GM23338 (cell line): Measurements from ENCODE around the gene KAZN. TPM values are rescaled to one million over a fixed set of nuclear protein-coding genes. Genes with fewer than 3 reads are reported as not detected.

Experiments used
- ATAC-seq: fragments of 200-7000 bp; cut with Tn5 transposase; 3 replicates; pipeline ENCODE4 v1.9.1; 2020
- DNase-seq: peaks from one replicate; pipeline ENCODE4 v3.0.0-alpha.2; 2015; ENCODE audit warnings: low spot score
- H2AFZ ChIP-seq: fragments of 200-600 bp; sonication (generic); 2 replicates; pipeline ENCODE4 v1.8.0; 2016; ENCODE audit warnings: antibody characterized with exemption, mild to moderate bottlenecking, moderate library complexity
- H3F3A ChIP-seq: fragments of 200-600 bp; sonication (generic); replicated peaks from 2 replicates; pipeline ENCODE4 v1.8.0; 2017; ENCODE audit warnings: antibody characterized with exemption, mixed run types, low read depth
- H3K27ac ChIP-seq: fragments of 200-600 bp; sonication (generic); 2 replicates; pipeline ENCODE4 v1.6.1; 2016; ENCODE audit warnings: low read depth
- H3K27me3 ChIP-seq: fragments of 200-600 bp; sonication (generic); 2 replicates; pipeline ENCODE4 v1.8.0; 2016; ENCODE audit warnings: mild to moderate bottlenecking, mixed run types, moderate library complexity; ENCODE audit not compliant: insufficient read depth
- H3K36me3 ChIP-seq: fragments of 200-600 bp; sonication (generic); 2 replicates; pipeline ENCODE4 v1.8.0; 2016; ENCODE audit warnings: mild to moderate bottlenecking; ENCODE audit not compliant: insufficient read depth
- H3K4me1 ChIP-seq: fragments of 200-600 bp; sonication (generic); 2 replicates; pipeline ENCODE4 v1.8.0; 2016; ENCODE audit warnings: mild to moderate bottlenecking, moderate library complexity; ENCODE audit not compliant: insufficient read depth
- H3K4me2 ChIP-seq: fragments of 200-600 bp; sonication (generic); 2 replicates; pipeline ENCODE4 v1.7.1; 2017; ENCODE audit warnings: mixed run types
- H3K4me3 ChIP-seq: fragments of 200-600 bp; sonication (generic); 2 replicates; pipeline ENCODE4 v1.6.1; 2016; ENCODE audit warnings: mixed run types
- H3K79me2 ChIP-seq: fragments of 200-600 bp; sonication (generic); replicated peaks from 2 replicates; pipeline ENCODE4 v1.8.0; 2017; ENCODE audit warnings: mild to moderate bottlenecking; ENCODE audit not compliant: insufficient read depth
- H3K9me2 ChIP-seq: fragments of 200-600 bp; sonication (generic); 2 replicates; pipeline ENCODE4 v1.8.0; 2017; ENCODE audit not compliant: insufficient read depth
- H4K20me1 ChIP-seq: fragments of 200-600 bp; sonication (generic); replicated peaks from 2 replicates; pipeline ENCODE4 v1.8.0; 2017; ENCODE audit warnings: mild to moderate bottlenecking; ENCODE audit not compliant: insufficient read depth
- H3K27ac Mint-ChIP-seq: 2 replicates; pipeline ENCODE4 v1.8.0; 2020; ENCODE audit warnings: inconsistent platforms, mild to moderate bottlenecking, moderate library complexity, mixed read lengths
- H3K27me3 Mint-ChIP-seq: 3 replicates; pipeline ENCODE4 v1.8.0; 2022; ENCODE audit warnings: low read depth, mild to moderate bottlenecking, moderate library complexity, mixed read lengths, inconsistent platforms; ENCODE audit not compliant: insufficient read depth, poor library complexity
- H3K36me3 Mint-ChIP-seq: 3 replicates; pipeline ENCODE4 v1.8.0; 2021; ENCODE audit warnings: low read depth, mild to moderate bottlenecking, inconsistent platforms, moderate library complexity, mixed read lengths
- H3K4me1 Mint-ChIP-seq: 3 replicates; pipeline ENCODE4 v1.8.0; 2020; ENCODE audit warnings: mild to moderate bottlenecking, inconsistent platforms, mixed read lengths
- H3K4me3 Mint-ChIP-seq: 3 replicates; pipeline ENCODE4 v1.8.0; 2021; ENCODE audit warnings: moderate library complexity, mild to moderate bottlenecking, inconsistent platforms, mixed read lengths
- H3K9me3 Mint-ChIP-seq: 3 replicates; pipeline ENCODE4 v1.8.0; 2020; ENCODE audit warnings: moderate library complexity, mild to moderate bottlenecking, inconsistent platforms, mixed read lengths
- CREB1 ChIP-seq: fragments of 250-450 bp; sonication (Bioruptor Pico); IDR thresholded peaks from 2 replicates; pipeline ENCODE4 v1.5.0; 2020; ENCODE audit warnings: low read depth, mild to moderate bottlenecking, moderate library complexity
- EZH2 ChIP-seq: fragments of 200-600 bp; sonication (generic); IDR thresholded peaks from one replicate; pipeline ENCODE4 v1.8.0; 2017; ENCODE audit warnings: antibody characterized with exemption, mild to moderate bottlenecking, low read depth; ENCODE audit not compliant: unreplicated experiment
- EZH2phosphoT487 ChIP-seq: fragments of 200-600 bp; sonication (generic); IDR thresholded peaks from one replicate; pipeline ENCODE4 v1.8.1; 2018; ENCODE audit warnings: antibody characterized with exemption; ENCODE audit not compliant: unreplicated experiment
- JUNB ChIP-seq: IDR thresholded peaks from one replicate; pipeline ENCODE4 v1.6.1; 2016; ENCODE audit warnings: antibody characterized with exemption; ENCODE audit not compliant: unreplicated experiment
- NANOG ChIP-seq: IDR thresholded peaks from 2 replicates; pipeline ENCODE4 v1.6.1; 2016; ENCODE audit warnings: antibody characterized with exemption, borderline replicate concordance
- POLR2AphosphoS5 ChIP-seq: IDR thresholded peaks from 2 replicates; pipeline ENCODE4 v1.6.1; 2016; ENCODE audit warnings: antibody characterized with exemption, low read depth
- STAT1 ChIP-seq: IDR thresholded peaks from one replicate; pipeline ENCODE4 v1.6.1; 2016; ENCODE audit warnings: antibody characterized with exemption; ENCODE audit not compliant: unreplicated experiment
- ZNF114 ChIP-seq: fragments of 250-450 bp; sonication (Bioruptor Pico); IDR thresholded peaks from 2 replicates; pipeline ENCODE4 v1.5.0; 2020; ENCODE audit warnings: mild to moderate bottlenecking, moderate library complexity
- ZNF331 ChIP-seq: fragments of 250-450 bp; sonication (Bioruptor Pico); IDR thresholded peaks from 2 replicates; pipeline ENCODE4 v1.5.0; 2020; ENCODE audit warnings: low read depth, mild to moderate bottlenecking, moderate library complexity
- polyA plus RNA-seq: library from polyadenylated mRNA; unstranded; fragments of >200 nt; fragmentation: Nextera tagmentation; extraction: Ambion mirVana; gene quantifications from 2 replicates; pipeline ENCODE4 v1.2.1, GENCODE V29; 2016
- total RNA-seq: library from RNA; depleted of rRNA; stranded (reverse); fragments of >200 nt; shearing (Covaris generic); gene quantifications from 2 replicates; pipeline ENCODE4 v1.2.3, GENCODE V29; 2014
- TF ChIP-seq, protein P1 (sequence below): IDR thresholded peaks from 2 replicates; pipeline ENCODE4 v1.6.1; 2016; ENCODE audit warnings: antibody characterized with exemption
- TF ChIP-seq, protein P2 (sequence below), 2 experiments: fragments of 200-600 bp in 1 of 2; sonication (generic) in 1 of 2; conservative IDR thresholded peaks; 2 replicates each; pipeline versions ENCODE4 v1.5.1 to v1.6.1; 2016 to 2017; ENCODE audit warnings: antibody characterized with exemption in 2 of 2, low read depth in 2 of 2, mild to moderate bottlenecking in 2 of 2, moderate library complexity in 1 of 2
- TF ChIP-seq, protein P3 (sequence below): fragments of 250-450 bp; sonication (Bioruptor Pico); IDR thresholded peaks from 2 replicates; pipeline ENCODE4 v1.5.0; 2020; ENCODE audit warnings: mild to moderate bottlenecking, moderate library complexity
- TF ChIP-seq, protein P4 (sequence below): IDR thresholded peaks from one replicate; pipeline ENCODE4 v1.6.1; 2018; ENCODE audit warnings: antibody characterized with exemption; ENCODE audit not compliant: unreplicated experiment

Gene KAZN
- total and polyA plus RNA-seq, 2 experiments from 2014 or later = 9.9 to 15.0 TPM

DNA sequence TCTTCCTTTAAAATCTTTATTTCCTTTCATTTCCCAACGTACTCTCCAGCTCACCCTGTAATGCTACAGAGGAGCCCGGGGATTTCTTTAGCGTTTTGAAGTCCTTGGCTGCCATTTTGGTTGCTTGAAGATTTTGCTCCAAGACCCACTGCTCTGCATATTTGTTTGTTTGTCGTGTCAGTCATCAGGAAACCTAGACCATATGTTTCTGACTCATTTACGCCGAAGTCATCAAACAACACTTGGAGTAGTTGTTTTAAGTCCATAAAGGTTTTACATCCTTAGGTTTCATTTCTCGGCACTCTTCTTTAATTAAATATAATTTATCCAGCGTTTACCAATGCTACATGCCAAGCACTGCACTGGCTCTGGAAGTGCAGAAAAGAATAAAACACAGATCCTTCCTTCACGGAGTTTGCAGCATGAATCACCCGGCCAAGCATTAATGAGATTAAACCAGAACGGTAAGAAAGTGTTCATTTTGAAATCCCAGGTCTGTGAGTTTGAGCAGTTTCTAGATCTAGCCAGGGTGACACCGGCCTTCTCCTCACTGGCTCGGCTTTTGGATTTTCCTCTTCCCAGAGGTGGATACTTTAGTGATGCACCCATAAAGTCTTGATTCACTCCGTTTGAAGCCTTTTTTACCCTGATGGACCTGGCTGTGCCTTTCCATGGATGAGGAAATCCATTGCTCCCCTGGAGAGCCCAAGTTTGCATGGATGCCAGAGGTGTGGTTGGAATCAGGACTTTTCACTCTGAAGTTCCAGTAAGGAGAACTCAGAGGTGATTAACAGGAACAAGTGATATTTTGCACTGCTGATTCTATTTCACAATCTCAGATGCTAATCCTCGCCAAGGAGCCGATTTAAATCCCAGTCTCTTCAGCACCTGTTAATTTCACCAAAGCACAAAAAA, 109.3 kb downstream of the KAZN start:
- Histone ChIP-seq H3K4me3 (no peak overlapping the region), H3K9me2 (no peaks in the 10 kb centered on the region), H3K4me2 (no peak overlapping the region), H3K36me3 (no peaks in the 10 kb centered on the region), H3K4me1 (no peaks in the 10 kb centered on the region), H3K27ac (no peak overlapping the region), H2AFZ (no peak overlapping the region), H3K79me2 (0 out of 2 replicates have a peak, but pooled peaks cover 6% of the 10 kb centered on the region), H3K27me3 (no peaks in the 10 kb centered on the region), H3F3A (no peaks in the 10 kb centered on the region), H4K20me1 (no peaks in the 10 kb centered on the region; the same call in 1 of the 2 replicates)
- ATAC-seq (no peak), DNase-seq (no peak)
- peaks cover 7% of the 10 kb centered on the region for H3K4me1 Mint-ChIP-seq
- H3K36me3 Mint-ChIP-seq = peaks cover 37% of the 10 kb centered on the region
- no peak overlapping the region for H3K27ac Mint-ChIP-seq
- H3K4me3 Mint-ChIP-seq = no peak overlapping the region
- H3K27me3 Mint-ChIP-seq = peaks cover 6% of the 10 kb centered on the region
- peaks cover 49% of the 10 kb centered on the region for H3K9me3 Mint-ChIP-seq
- TF ChIP-seq POLR2AphosphoS5 = no peak
- no peak for TF ChIP-seq CREB1
- TF ChIP-seq EZH2phosphoT487 = no peak
- no peak for TF ChIP-seq ZNF114 (CRISPR knock-in tag)
- TF ChIP-seq STAT1 = no peak
- TF ChIP-seq, protein P1, sequence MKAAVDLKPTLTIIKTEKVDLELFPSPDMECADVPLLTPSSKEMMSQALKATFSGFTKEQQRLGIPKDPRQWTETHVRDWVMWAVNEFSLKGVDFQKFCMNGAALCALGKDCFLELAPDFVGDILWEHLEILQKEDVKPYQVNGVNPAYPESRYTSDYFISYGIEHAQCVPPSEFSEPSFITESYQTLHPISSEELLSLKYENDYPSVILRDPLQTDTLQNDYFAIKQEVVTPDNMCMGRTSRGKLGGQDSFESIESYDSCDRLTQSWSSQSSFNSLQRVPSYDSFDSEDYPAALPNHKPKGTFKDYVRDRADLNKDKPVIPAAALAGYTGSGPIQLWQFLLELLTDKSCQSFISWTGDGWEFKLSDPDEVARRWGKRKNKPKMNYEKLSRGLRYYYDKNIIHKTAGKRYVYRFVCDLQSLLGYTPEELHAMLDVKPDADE = no peak
- no peak for TF ChIP-seq NANOG
- no peak for TF ChIP-seq EZH2
- TF ChIP-seq, protein P2, sequence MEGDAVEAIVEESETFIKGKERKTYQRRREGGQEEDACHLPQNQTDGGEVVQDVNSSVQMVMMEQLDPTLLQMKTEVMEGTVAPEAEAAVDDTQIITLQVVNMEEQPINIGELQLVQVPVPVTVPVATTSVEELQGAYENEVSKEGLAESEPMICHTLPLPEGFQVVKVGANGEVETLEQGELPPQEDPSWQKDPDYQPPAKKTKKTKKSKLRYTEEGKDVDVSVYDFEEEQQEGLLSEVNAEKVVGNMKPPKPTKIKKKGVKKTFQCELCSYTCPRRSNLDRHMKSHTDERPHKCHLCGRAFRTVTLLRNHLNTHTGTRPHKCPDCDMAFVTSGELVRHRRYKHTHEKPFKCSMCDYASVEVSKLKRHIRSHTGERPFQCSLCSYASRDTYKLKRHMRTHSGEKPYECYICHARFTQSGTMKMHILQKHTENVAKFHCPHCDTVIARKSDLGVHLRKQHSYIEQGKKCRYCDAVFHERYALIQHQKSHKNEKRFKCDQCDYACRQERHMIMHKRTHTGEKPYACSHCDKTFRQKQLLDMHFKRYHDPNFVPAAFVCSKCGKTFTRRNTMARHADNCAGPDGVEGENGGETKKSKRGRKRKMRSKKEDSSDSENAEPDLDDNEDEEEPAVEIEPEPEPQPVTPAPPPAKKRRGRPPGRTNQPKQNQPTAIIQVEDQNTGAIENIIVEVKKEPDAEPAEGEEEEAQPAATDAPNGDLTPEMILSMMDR (conservative IDR thresholded peaks at IDR 0.05; ENCODE audit: low read depth in 2 of 2) = no peak
- TF ChIP-seq ZNF331 (CRISPR knock-in tag) = no peak
- TF ChIP-seq, protein P3, sequence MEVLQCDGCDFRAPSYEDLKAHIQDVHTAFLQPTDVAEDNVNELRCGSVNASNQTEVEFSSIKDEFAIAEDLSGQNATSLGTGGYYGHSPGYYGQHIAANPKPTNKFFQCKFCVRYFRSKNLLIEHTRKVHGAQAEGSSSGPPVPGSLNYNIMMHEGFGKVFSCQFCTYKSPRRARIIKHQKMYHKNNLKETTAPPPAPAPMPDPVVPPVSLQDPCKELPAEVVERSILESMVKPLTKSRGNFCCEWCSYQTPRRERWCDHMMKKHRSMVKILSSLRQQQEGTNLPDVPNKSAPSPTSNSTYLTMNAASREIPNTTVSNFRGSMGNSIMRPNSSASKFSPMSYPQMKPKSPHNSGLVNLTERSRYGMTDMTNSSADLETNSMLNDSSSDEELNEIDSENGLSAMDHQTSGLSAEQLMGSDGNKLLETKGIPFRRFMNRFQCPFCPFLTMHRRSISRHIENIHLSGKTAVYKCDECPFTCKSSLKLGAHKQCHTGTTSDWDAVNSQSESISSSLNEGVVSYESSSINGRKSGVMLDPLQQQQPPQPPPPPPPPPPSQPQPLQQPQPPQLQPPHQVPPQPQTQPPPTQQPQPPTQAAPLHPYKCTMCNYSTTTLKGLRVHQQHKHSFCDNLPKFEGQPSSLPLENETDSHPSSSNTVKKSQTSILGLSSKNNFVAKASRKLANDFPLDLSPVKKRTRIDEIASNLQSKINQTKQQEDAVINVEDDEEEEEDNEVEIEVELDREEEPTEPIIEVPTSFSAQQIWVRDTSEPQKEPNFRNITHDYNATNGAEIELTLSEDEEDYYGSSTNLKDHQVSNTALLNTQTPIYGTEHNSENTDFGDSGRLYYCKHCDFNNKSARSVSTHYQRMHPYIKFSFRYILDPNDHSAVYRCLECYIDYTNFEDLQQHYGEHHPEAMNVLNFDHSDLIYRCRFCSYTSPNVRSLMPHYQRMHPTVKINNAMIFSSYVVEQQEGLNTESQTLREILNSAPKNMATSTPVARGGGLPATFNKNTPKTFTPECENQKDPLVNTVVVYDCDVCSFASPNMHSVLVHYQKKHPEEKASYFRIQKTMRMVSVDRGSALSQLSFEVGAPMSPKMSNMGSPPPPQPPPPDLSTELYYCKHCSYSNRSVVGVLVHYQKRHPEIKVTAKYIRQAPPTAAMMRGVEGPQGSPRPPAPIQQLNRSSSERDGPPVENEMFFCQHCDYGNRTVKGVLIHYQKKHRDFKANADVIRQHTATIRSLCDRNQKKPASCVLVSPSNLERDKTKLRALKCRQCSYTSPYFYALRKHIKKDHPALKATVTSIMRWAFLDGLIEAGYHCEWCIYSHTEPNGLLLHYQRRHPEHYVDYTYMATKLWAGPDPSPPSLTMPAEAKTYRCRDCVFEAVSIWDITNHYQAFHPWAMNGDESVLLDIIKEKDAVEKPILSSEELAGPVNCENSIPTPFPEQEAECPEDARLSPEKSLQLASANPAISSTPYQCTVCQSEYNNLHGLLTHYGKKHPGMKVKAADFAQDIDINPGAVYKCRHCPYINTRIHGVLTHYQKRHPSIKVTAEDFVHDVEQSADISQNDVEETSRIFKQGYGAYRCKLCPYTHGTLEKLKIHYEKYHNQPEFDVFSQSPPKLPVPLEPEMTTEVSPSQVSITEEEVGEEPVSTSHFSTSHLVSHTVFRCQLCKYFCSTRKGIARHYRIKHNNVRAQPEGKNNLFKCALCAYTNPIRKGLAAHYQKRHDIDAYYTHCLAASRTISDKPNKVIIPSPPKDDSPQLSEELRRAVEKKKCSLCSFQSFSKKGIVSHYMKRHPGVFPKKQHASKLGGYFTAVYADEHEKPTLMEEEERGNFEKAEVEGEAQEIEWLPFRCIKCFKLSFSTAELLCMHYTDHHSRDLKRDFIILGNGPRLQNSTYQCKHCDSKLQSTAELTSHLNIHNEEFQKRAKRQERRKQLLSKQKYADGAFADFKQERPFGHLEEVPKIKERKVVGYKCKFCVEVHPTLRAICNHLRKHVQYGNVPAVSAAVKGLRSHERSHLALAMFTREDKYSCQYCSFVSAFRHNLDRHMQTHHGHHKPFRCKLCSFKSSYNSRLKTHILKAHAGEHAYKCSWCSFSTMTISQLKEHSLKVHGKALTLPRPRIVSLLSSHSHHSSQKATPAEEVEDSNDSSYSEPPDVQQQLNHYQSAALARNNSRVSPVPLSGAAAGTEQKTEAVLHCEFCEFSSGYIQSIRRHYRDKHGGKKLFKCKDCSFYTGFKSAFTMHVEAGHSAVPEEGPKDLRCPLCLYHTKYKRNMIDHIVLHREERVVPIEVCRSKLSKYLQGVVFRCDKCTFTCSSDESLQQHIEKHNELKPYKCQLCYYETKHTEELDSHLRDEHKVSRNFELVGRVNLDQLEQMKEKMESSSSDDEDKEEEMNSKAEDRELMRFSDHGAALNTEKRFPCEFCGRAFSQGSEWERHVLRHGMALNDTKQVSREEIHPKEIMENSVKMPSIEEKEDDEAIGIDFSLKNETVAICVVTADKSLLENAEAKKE (CRISPR knock-in tag) = no peak
- TF ChIP-seq JUNB = no peak
- TF ChIP-seq, protein P4, sequence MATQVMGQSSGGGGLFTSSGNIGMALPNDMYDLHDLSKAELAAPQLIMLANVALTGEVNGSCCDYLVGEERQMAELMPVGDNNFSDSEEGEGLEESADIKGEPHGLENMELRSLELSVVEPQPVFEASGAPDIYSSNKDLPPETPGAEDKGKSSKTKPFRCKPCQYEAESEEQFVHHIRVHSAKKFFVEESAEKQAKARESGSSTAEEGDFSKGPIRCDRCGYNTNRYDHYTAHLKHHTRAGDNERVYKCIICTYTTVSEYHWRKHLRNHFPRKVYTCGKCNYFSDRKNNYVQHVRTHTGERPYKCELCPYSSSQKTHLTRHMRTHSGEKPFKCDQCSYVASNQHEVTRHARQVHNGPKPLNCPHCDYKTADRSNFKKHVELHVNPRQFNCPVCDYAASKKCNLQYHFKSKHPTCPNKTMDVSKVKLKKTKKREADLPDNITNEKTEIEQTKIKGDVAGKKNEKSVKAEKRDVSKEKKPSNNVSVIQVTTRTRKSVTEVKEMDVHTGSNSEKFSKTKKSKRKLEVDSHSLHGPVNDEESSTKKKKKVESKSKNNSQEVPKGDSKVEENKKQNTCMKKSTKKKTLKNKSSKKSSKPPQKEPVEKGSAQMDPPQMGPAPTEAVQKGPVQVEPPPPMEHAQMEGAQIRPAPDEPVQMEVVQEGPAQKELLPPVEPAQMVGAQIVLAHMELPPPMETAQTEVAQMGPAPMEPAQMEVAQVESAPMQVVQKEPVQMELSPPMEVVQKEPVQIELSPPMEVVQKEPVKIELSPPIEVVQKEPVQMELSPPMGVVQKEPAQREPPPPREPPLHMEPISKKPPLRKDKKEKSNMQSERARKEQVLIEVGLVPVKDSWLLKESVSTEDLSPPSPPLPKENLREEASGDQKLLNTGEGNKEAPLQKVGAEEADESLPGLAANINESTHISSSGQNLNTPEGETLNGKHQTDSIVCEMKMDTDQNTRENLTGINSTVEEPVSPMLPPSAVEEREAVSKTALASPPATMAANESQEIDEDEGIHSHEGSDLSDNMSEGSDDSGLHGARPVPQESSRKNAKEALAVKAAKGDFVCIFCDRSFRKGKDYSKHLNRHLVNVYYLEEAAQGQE = no peak
